ENCODE measurements around the gene ZNF93. TPM values are rescaled to one million over a fixed set of nuclear protein-coding genes. Genes with fewer than 3 reads are reported as not detected.
A peak's percentile ranks its signal among the peaks of the same experiment; 100 is the strongest.
"Not testable (repeated sequence)": the region's sequence is repeated elsewhere in the genome, so short reads cannot be mapped to it uniquely, and the experiment has no call there.

The ZNF93 gene
- total and polyA plus RNA-seq, 2 of the 13 experiments (the other 11 are each of a cell fraction or from before 2014, with no cell fraction given): 0.49 to 0.66 TPM

DNA sequence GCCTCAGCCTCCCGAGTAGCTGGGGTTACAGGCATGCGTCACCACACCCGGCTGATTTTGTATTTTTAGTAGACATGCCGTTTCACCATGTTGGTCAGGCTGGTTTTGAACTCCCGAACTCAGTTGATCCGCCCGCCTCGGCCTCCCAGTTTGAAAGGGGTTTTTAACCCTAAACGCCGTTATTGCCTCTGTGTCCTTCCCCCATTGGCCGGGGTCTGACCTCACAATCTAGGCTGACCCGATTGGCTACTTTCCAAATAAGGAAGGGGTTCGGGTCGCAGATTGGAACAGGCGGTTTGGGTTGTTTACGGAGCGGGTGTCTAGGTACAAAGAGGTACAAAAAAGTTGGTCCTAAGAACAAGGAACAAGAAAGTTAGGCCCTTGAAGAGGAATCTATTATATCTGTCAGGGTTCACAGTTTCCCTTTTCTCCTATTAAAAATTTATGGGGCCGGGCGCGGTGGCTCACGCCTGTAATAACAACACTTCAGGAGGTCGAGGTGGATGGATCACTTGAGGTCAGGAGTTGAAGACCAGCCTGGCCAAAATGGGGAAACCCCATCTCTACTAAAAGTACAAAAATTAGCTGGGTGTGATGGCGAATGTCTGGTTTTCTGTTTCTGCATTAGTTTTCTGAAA is 34.0 kb upstream of the ZNF93 start (continued):
- no peak for TF ChIP-seq ZSCAN22 (CRISPR knock-in tag; IDR thresholded peaks at IDR 0.05)
- TF ChIP-seq HOXD1 (CRISPR knock-in tag; IDR thresholded peaks at IDR 0.05): no peak
- TF ChIP-seq HNF4G (IDR thresholded peaks at IDR 0.05; ENCODE audit: borderline replicate concordance, low read depth, low read length): no peak
- no peak for TF ChIP-seq HNF4G (CRISPR knock-in tag; IDR thresholded peaks at IDR 0.05; ENCODE audit: borderline replicate concordance, low read depth)
- TF ChIP-seq NR2F1 (CRISPR knock-in tag; IDR thresholded peaks at IDR 0.05): no peak
- TF ChIP-seq THAP11 (CRISPR knock-in tag; IDR thresholded peaks at IDR 0.05): no peak
- TF ChIP-seq, protein P1, sequence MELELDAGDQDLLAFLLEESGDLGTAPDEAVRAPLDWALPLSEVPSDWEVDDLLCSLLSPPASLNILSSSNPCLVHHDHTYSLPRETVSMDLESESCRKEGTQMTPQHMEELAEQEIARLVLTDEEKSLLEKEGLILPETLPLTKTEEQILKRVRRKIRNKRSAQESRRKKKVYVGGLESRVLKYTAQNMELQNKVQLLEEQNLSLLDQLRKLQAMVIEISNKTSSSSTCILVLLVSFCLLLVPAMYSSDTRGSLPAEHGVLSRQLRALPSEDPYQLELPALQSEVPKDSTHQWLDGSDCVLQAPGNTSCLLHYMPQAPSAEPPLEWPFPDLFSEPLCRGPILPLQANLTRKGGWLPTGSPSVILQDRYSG (CRISPR knock-in tag; IDR thresholded peaks at IDR 0.05): no peak
- TF ChIP-seq ZNF546 (CRISPR knock-in tag; conservative IDR thresholded peaks at IDR 0.05): no peak
- no peak for TF ChIP-seq ETV5 (CRISPR knock-in tag; IDR thresholded peaks at IDR 0.05; ENCODE audit: borderline replicate concordance)
- no peak for TF ChIP-seq HNRNPL (IDR thresholded peaks at IDR 0.05; ENCODE audit: low read depth, low read length)
- TF ChIP-seq ZNF775 (CRISPR knock-in tag; IDR thresholded peaks at IDR 0.05; ENCODE audit: borderline replicate concordance): no peak
- peak; percentile 35; the same call in 1 of the 2 replicates for TF ChIP-seq ZMYM2 (CRISPR knock-in tag; IDR thresholded peaks at IDR 0.05)
- no peak for TF ChIP-seq ZNF615 (CRISPR knock-in tag; IDR thresholded peaks at IDR 0.05; ENCODE audit: borderline replicate concordance)
- no peak for TF ChIP-seq ONECUT2 (CRISPR knock-in tag; IDR thresholded peaks at IDR 0.05)
- TF ChIP-seq ZNF24 (IDR thresholded peaks at IDR 0.05): no peak
- TF ChIP-seq ZNF652 (CRISPR knock-in tag; IDR thresholded peaks at IDR 0.05; ENCODE audit: borderline replicate concordance, low read depth): peak; percentile 83
- no peak for TF ChIP-seq XBP1 (CRISPR knock-in tag; IDR thresholded peaks at IDR 0.05)
- TF ChIP-seq, protein P2, sequence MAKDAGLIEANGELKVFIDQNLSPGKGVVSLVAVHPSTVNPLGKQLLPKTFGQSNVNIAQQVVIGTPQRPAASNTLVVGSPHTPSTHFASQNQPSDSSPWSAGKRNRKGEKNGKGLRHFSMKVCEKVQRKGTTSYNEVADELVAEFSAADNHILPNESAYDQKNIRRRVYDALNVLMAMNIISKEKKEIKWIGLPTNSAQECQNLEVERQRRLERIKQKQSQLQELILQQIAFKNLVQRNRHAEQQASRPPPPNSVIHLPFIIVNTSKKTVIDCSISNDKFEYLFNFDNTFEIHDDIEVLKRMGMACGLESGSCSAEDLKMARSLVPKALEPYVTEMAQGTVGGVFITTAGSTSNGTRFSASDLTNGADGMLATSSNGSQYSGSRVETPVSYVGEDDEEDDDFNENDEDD (CRISPR knock-in tag; IDR thresholded peaks at IDR 0.05; ENCODE audit: borderline replicate concordance): 0 out of 2 replicates have a peak, but pooled peaks have one; percentile 25
- TF ChIP-seq SYNCRIP (IDR thresholded peaks at IDR 0.05; ENCODE audit: insufficient read depth, low read depth, low read length): no peak
- no peak for TF ChIP-seq ZNF672 (CRISPR knock-in tag; IDR thresholded peaks at IDR 0.05)
- no peak for TF ChIP-seq ZNF430 (CRISPR knock-in tag; IDR thresholded peaks at IDR 0.05)

DNA sequence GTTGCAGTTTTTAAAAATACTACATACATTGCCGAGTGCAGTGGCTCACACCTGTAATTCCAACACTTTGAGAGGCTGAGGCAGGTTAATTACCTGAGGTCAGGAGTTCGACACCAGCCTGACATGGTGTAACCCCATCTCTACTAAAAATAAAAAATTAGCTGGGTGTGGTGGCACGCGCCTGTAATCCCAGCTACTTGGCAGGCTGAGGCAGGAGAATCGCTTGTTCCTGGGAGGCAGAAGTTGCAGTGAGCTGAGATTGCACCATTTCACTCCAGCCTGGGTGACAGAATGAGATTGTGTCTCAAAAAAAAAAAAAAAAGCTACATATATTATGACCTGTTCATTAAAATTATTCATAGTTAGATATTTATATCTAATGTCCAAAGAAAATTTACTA is 30.7 kb upstream of the ZNF93 start:
- H3K4me3 ChIP-seq (replicated peaks in 1 of 3; ENCODE audit: insufficient read depth in 1 of 3, low read depth in 2 of 3, low read length in 3 of 3); H3K4me2 ChIP-seq (ENCODE audit: low read depth, low read length); DNase-seq (ENCODE audit: low spot score); POLR2A ChIA-PET; BruUV-seq (replicated peaks); CTCF ChIA-PET (ENCODE audit: low intra/inter-chr PET ratio, low total read pairs); H2AFZ ChIP-seq (ENCODE audit: low read length); H3K9me3 ChIP-seq (ENCODE audit: low read length); FAIRE-seq; in situ Hi-C loops (cut with HindIII; ENCODE audit: extremely low pct_ligation_motif_present, low pct_unique_long_range_greater_than_20kb); H3K9ac ChIP-seq (ENCODE audit: insufficient read depth, low read depth, low read length); H3K27me3 ChIP-seq (ENCODE audit: control insufficient read depth in 1 of 2, insufficient read depth in 2 of 2, low read length in 2 of 2); H4K20me1 ChIP-seq (ENCODE audit: insufficient read depth, low read length); intact Hi-C loops (cut with micrococcal nuclease; ENCODE audit: unreplicated experiment); H3K27ac ChIP-seq (ENCODE audit: extremely low read length, insufficient read depth, low read length); ATAC-seq: not testable (repeated sequence)
- H3K4me1 ChIP-seq (ENCODE audit: insufficient read depth, low read length): peaks cover 23% of the 10 kb centered on the region
- 83% methylated on average over 5 of the region's 5 CpGs for WGBS (ENCODE audit: low lambda C conversion rate)
- peaks cover 66% of the 10 kb centered on the region for H3K79me2 ChIP-seq (ENCODE audit: insufficient read depth, low read length)
- peaks cover 1 to 10% of the 10 kb centered on the region in 2 experiments; a peak in 4 of 5 replicates for H3K36me3 ChIP-seq (replicated peaks in 1 of 2; ENCODE audit: control insufficient read depth in 1 of 2, insufficient read depth in 2 of 2, low read length in 2 of 2)

Data from HepG2 (cell line).